WTC11 (cell line): ENCODE results near the gene FSD1.

Source experiments
- JUN ChIP-seq: sonication (generic); formaldehyde crosslinking; IDR thresholded peaks from 2 replicates; pipeline ENCODE4 v1.8.0; 2023; ENCODE audit warnings: mild to moderate bottlenecking, missing genetic modification reagents
- TF ChIP-seq, protein P1 (sequence below): fragments of 200-600 bp; IDR thresholded peaks from 2 replicates; pipeline ENCODE4 v1.8.0; 2022; ENCODE audit warnings: antibody characterized with exemption

DNA sequence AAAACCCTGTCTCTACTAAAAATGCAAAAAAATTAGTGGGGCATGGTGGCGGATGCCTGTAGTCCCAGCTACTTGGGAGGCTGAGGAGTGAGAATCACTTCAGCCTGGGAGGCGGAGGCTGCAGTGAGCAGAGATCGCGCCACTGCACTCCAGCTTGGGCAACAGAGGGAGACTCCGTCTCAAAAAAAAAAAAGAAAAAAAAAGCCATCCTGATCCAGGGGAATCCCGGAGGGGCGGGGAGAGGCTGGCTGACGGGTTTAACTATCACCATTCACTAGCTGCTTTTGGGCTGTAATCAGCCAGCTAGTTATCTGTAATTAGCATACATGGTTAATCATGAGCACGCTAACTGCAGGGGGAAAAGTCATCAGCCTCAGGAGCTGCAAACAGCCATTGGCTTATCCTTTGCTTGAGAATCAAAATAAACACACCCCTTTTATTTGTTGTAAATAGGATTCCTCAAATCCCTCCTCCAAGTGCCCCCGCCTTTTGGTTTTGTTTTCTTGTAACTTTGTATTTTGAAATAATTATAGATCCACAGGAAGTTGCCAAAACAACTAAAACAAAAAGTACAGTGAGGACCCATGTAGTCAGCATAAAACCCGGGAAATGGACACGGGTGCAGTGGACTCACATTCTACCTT lies 9.6 kb downstream of the FSD1 start:
- TF ChIP-seq, protein P1, sequence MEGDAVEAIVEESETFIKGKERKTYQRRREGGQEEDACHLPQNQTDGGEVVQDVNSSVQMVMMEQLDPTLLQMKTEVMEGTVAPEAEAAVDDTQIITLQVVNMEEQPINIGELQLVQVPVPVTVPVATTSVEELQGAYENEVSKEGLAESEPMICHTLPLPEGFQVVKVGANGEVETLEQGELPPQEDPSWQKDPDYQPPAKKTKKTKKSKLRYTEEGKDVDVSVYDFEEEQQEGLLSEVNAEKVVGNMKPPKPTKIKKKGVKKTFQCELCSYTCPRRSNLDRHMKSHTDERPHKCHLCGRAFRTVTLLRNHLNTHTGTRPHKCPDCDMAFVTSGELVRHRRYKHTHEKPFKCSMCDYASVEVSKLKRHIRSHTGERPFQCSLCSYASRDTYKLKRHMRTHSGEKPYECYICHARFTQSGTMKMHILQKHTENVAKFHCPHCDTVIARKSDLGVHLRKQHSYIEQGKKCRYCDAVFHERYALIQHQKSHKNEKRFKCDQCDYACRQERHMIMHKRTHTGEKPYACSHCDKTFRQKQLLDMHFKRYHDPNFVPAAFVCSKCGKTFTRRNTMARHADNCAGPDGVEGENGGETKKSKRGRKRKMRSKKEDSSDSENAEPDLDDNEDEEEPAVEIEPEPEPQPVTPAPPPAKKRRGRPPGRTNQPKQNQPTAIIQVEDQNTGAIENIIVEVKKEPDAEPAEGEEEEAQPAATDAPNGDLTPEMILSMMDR: no peak
- TF ChIP-seq JUN (CRISPR knock-in tag): no peak
